GM21528 (cell line): ENCODE results near the gene ADNP2.

ENCODE experiments used
- ATAC-seq: cut with Tn5 transposase; IDR thresholded peaks from one replicate; pipeline ENCODE4 v1.9.1; 2021; ENCODE audit warnings: mild to moderate bottlenecking, moderate library complexity; ENCODE audit not compliant: unreplicated experiment, low FRiP score

ADNP2 gene

GRCh38 chr18:80168346-80168745 is 59.3 kb downstream of the ADNP2 start:
- ATAC-seq, result no peak

- ATAC-seq, result no peak
Observed at GRCh38 chr18:80168982-80169381, 59.9 kb downstream of the ADNP2 start.

- ATAC-seq, result no peak
Observed at GRCh38 chr18:80169607-80170006, 60.5 kb downstream of the ADNP2 start.

- no peak for ATAC-seq
Observed at GRCh38 chr18:80170395-80171053, 61.5 kb downstream of the ADNP2 start.

- no peak for ATAC-seq
Observed at GRCh38 chr18:80171054-80171872, 62.2 kb downstream of the ADNP2 start.

GRCh38 chr18:80172056-80172455 is 63.0 kb downstream of the ADNP2 start:
- no peak for ATAC-seq

- no peak for ATAC-seq
Observed at GRCh38 chr18:80173060-80173459, 64.0 kb downstream of the ADNP2 start.

- ATAC-seq, result no peak
Observed at GRCh38 chr18:80175451-80176204, 66.6 kb downstream of the ADNP2 start.

GRCh38 chr18:80176334-80177073 is 67.4 kb downstream of the ADNP2 start:
- ATAC-seq, result no peak

GRCh38 chr18:80177128-80177527 is 68.1 kb downstream of the ADNP2 start:
- ATAC-seq, result no peak

- no peak for ATAC-seq
Observed at GRCh38 chr18:80178935-80179818, 70.1 kb downstream of the ADNP2 start.

GRCh38 chr18:80179857-80180558 is 70.9 kb downstream of the ADNP2 start:
- no peak for ATAC-seq

- no peak for ATAC-seq
Observed at GRCh38 chr18:80180778-80181564, 71.9 kb downstream of the ADNP2 start.

GRCh38 chr18:80181642-80182461 is 72.8 kb downstream of the ADNP2 start:
- ATAC-seq, result no peak

- no peak for ATAC-seq
Observed at GRCh38 chr18:80182855-80183254, 73.8 kb downstream of the ADNP2 start.

- ATAC-seq, result no peak
Observed at GRCh38 chr18:80183273-80184050, 74.4 kb downstream of the ADNP2 start.
